GM23338 (cell line): Measurements from ENCODE around the gene CD3G. TPM values are rescaled to one million over a fixed set of nuclear protein-coding genes. Genes with fewer than 3 reads are reported as not detected.

Source experiments
- ATAC-seq: fragments of 200-7000 bp; cut with Tn5 transposase; 3 replicates; pipeline ENCODE4 v1.9.1; 2020
- DNase-seq: peaks from one replicate; pipeline ENCODE4 v3.0.0-alpha.2; 2015; ENCODE audit warnings: low spot score
- H2AFZ ChIP-seq: fragments of 200-600 bp; sonication (generic); 2 replicates; pipeline ENCODE4 v1.8.0; 2016; ENCODE audit warnings: antibody characterized with exemption, mild to moderate bottlenecking, moderate library complexity
- H3F3A ChIP-seq: fragments of 200-600 bp; sonication (generic); replicated peaks from 2 replicates; pipeline ENCODE4 v1.8.0; 2017; ENCODE audit warnings: antibody characterized with exemption, mixed run types, low read depth
- H3K27ac ChIP-seq: fragments of 200-600 bp; sonication (generic); 2 replicates; pipeline ENCODE4 v1.6.1; 2016; ENCODE audit warnings: low read depth
- H3K27me3 ChIP-seq: fragments of 200-600 bp; sonication (generic); 2 replicates; pipeline ENCODE4 v1.8.0; 2016; ENCODE audit warnings: mild to moderate bottlenecking, mixed run types, moderate library complexity; ENCODE audit not compliant: insufficient read depth
- H3K36me3 ChIP-seq: fragments of 200-600 bp; sonication (generic); 2 replicates; pipeline ENCODE4 v1.8.0; 2016; ENCODE audit warnings: mild to moderate bottlenecking; ENCODE audit not compliant: insufficient read depth
- H3K4me1 ChIP-seq: fragments of 200-600 bp; sonication (generic); 2 replicates; pipeline ENCODE4 v1.8.0; 2016; ENCODE audit warnings: mild to moderate bottlenecking, moderate library complexity; ENCODE audit not compliant: insufficient read depth
- H3K4me2 ChIP-seq: fragments of 200-600 bp; sonication (generic); 2 replicates; pipeline ENCODE4 v1.7.1; 2017; ENCODE audit warnings: mixed run types
- H3K4me3 ChIP-seq: fragments of 200-600 bp; sonication (generic); 2 replicates; pipeline ENCODE4 v1.6.1; 2016; ENCODE audit warnings: mixed run types
- H3K79me2 ChIP-seq: fragments of 200-600 bp; sonication (generic); replicated peaks from 2 replicates; pipeline ENCODE4 v1.8.0; 2017; ENCODE audit warnings: mild to moderate bottlenecking; ENCODE audit not compliant: insufficient read depth
- H3K9me2 ChIP-seq: fragments of 200-600 bp; sonication (generic); 2 replicates; pipeline ENCODE4 v1.8.0; 2017; ENCODE audit not compliant: insufficient read depth
- H4K20me1 ChIP-seq: fragments of 200-600 bp; sonication (generic); replicated peaks from 2 replicates; pipeline ENCODE4 v1.8.0; 2017; ENCODE audit warnings: mild to moderate bottlenecking; ENCODE audit not compliant: insufficient read depth
- H3K27ac Mint-ChIP-seq: 2 replicates; pipeline ENCODE4 v1.8.0; 2020; ENCODE audit warnings: inconsistent platforms, mild to moderate bottlenecking, moderate library complexity, mixed read lengths
- H3K27me3 Mint-ChIP-seq: 3 replicates; pipeline ENCODE4 v1.8.0; 2022; ENCODE audit warnings: low read depth, mild to moderate bottlenecking, moderate library complexity, mixed read lengths, inconsistent platforms; ENCODE audit not compliant: insufficient read depth, poor library complexity
- H3K36me3 Mint-ChIP-seq: 3 replicates; pipeline ENCODE4 v1.8.0; 2021; ENCODE audit warnings: low read depth, mild to moderate bottlenecking, inconsistent platforms, moderate library complexity, mixed read lengths
- H3K4me1 Mint-ChIP-seq: 3 replicates; pipeline ENCODE4 v1.8.0; 2020; ENCODE audit warnings: mild to moderate bottlenecking, inconsistent platforms, mixed read lengths
- H3K4me3 Mint-ChIP-seq: 3 replicates; pipeline ENCODE4 v1.8.0; 2021; ENCODE audit warnings: moderate library complexity, mild to moderate bottlenecking, inconsistent platforms, mixed read lengths
- H3K9me3 Mint-ChIP-seq: 3 replicates; pipeline ENCODE4 v1.8.0; 2020; ENCODE audit warnings: moderate library complexity, mild to moderate bottlenecking, inconsistent platforms, mixed read lengths
- CREB1 ChIP-seq: fragments of 250-450 bp; sonication (Bioruptor Pico); IDR thresholded peaks from 2 replicates; pipeline ENCODE4 v1.5.0; 2020; ENCODE audit warnings: low read depth, mild to moderate bottlenecking, moderate library complexity
- ETS1 ChIP-seq: IDR thresholded peaks from 2 replicates; pipeline ENCODE4 v1.6.1; 2016; ENCODE audit warnings: antibody characterized with exemption
- EZH2 ChIP-seq: fragments of 200-600 bp; sonication (generic); IDR thresholded peaks from one replicate; pipeline ENCODE4 v1.8.0; 2017; ENCODE audit warnings: antibody characterized with exemption, mild to moderate bottlenecking, low read depth; ENCODE audit not compliant: unreplicated experiment
- EZH2phosphoT487 ChIP-seq: fragments of 200-600 bp; sonication (generic); IDR thresholded peaks from one replicate; pipeline ENCODE4 v1.8.1; 2018; ENCODE audit warnings: antibody characterized with exemption; ENCODE audit not compliant: unreplicated experiment
- NANOG ChIP-seq: IDR thresholded peaks from 2 replicates; pipeline ENCODE4 v1.6.1; 2016; ENCODE audit warnings: antibody characterized with exemption, borderline replicate concordance
- POLR2AphosphoS5 ChIP-seq: IDR thresholded peaks from 2 replicates; pipeline ENCODE4 v1.6.1; 2016; ENCODE audit warnings: antibody characterized with exemption, low read depth
- REST ChIP-seq: IDR thresholded peaks from one replicate; pipeline ENCODE4 v1.6.1; 2018; ENCODE audit warnings: antibody characterized with exemption; ENCODE audit not compliant: unreplicated experiment
- STAT1 ChIP-seq: IDR thresholded peaks from one replicate; pipeline ENCODE4 v1.6.1; 2016; ENCODE audit warnings: antibody characterized with exemption; ENCODE audit not compliant: unreplicated experiment
- ZNF331 ChIP-seq: fragments of 250-450 bp; sonication (Bioruptor Pico); IDR thresholded peaks from 2 replicates; pipeline ENCODE4 v1.5.0; 2020; ENCODE audit warnings: low read depth, mild to moderate bottlenecking, moderate library complexity
- ZNF462 ChIP-seq: fragments of 250-450 bp; sonication (Bioruptor Pico); IDR thresholded peaks from 2 replicates; pipeline ENCODE4 v1.5.0; 2020; ENCODE audit warnings: mild to moderate bottlenecking, moderate library complexity
- polyA plus RNA-seq: library from polyadenylated mRNA; unstranded; fragments of >200 nt; fragmentation: Nextera tagmentation; extraction: Ambion mirVana; gene quantifications from 2 replicates; pipeline ENCODE4 v1.2.1, GENCODE V29; 2016
- total RNA-seq: library from RNA; depleted of rRNA; stranded (reverse); fragments of >200 nt; shearing (Covaris generic); gene quantifications from 2 replicates; pipeline ENCODE4 v1.2.3, GENCODE V29; 2014

CD3G gene
- total and polyA plus RNA-seq, 2 experiments from 2014 or later: not detected

GRCh38 chr11:118339281-118339961 is 4.7 kb upstream of the CD3G start:
- Histone ChIP-seq H3K4me1 (no peaks in the 10 kb centered on the region), H3K79me2 (no peaks in the 10 kb centered on the region), H3K4me3 (no peak overlapping the region), H2AFZ (0 out of 2 replicates have a peak overlapping the region, but pooled peaks have one; percentile 63), H3K4me2 (no peak overlapping the region), H3K27me3 (no peaks in the 10 kb centered on the region), H4K20me1 (no peaks in the 10 kb centered on the region), H3K27ac (no peak overlapping the region), H3F3A (no peaks in the 10 kb centered on the region), H3K36me3 (no peaks in the 10 kb centered on the region), H3K9me2 (no peaks in the 10 kb centered on the region)
- Mint-ChIP-seq H3K4me3 (no peak overlapping the region), H3K27me3 (peaks cover 12% of the 10 kb centered on the region), H3K27ac (no peak overlapping the region), H3K9me3 (no peaks in the 10 kb centered on the region), H3K36me3 (no peaks in the 10 kb centered on the region), H3K4me1 (no peaks in the 10 kb centered on the region)
- TF ChIP-seq ZNF331 (CRISPR knock-in tag) (no peak), EZH2 (no peak), CREB1 (CRISPR knock-in tag) (no peak), EZH2phosphoT487 (no peak), REST (no peak), ZNF462 (CRISPR knock-in tag) (no peak), STAT1 (no peak), ETS1 (no peak), POLR2AphosphoS5 (no peak), NANOG (no peak)
- ATAC-seq (no peak), DNase-seq (no peak)
